NCI-H460 (cell line): Measurements from ENCODE around the gene SPTSSB. TPM values are rescaled to one million over a fixed set of nuclear protein-coding genes. Genes with fewer than 3 reads are reported as not detected.

Experiments
- DNase-seq: peaks from one replicate; pipeline ENCODE4 v3.0.0-alpha.2; 2016; ENCODE audit warnings: low read depth; ENCODE audit errors: extremely low read depth
- total RNA-seq: library from RNA; depleted of rRNA; stranded (reverse); fragments of >200 nt; shearing (Covaris generic); gene quantifications from 2 replicates; pipeline ENCODE4 v1.2.3, GENCODE V29; 2014

The SPTSSB gene
- total RNA-seq, 1 experiment from 2014 or later = not detected

DNA sequence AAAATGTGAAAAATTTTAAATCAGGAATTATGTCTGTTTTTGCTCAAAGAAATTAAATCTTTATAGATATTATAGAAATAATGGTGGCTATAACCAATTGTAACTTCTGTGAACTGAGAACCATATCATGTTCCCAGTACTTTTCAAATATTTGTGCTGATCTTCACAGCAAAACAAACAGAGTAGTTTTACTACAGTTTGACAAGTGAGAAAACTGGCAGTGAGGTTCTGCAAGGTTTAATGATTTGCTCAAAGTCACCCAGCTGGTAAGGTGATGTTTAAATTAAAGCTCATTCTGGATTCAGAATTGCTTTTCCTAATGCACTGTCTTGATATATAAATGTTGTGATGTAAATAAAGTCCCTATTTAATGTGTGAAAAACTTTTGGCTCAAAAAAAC, 22.0 kb upstream of the SPTSSB start:
- DNase-seq = no peak

DNA sequence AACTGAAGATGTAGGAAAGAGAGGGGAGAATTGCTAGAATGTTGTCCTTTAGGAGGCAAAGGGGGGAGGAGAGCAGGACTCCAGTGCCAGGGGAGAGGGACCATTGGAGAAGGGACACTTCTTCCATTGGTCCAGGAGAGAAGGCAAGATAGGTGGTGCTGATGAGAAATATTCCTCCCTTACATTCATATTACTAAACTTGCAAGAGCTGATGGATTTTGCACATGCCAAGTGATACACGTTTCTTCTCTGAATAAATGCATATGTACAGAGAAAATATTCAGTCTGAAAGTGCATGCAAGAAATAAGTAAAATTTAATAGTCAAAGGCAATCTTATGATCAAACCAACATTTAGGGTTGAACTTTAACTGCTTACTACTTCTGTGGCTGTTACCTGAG, 21.5 kb upstream of the SPTSSB start:
- no peak for DNase-seq

DNA sequence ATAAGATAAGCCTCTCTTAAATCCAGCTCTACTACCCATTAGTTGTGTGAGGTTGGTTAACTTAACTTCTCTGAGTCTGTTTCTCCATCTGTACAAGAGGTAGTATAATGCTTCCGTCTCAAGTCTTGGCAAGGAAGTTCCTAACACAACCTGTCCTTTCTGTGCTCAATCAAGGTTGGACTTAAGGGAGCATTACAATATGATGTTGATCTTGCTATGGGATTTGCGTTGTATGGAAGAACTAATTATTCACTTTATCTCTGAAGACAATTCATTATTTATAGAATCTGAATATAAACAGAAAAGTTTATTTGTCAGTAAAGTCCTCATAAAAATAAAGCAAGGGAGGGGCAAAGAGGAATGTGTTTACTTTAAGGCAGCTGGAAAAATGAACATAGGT, 18.9 kb upstream of the SPTSSB start:
- no peak for DNase-seq

DNA sequence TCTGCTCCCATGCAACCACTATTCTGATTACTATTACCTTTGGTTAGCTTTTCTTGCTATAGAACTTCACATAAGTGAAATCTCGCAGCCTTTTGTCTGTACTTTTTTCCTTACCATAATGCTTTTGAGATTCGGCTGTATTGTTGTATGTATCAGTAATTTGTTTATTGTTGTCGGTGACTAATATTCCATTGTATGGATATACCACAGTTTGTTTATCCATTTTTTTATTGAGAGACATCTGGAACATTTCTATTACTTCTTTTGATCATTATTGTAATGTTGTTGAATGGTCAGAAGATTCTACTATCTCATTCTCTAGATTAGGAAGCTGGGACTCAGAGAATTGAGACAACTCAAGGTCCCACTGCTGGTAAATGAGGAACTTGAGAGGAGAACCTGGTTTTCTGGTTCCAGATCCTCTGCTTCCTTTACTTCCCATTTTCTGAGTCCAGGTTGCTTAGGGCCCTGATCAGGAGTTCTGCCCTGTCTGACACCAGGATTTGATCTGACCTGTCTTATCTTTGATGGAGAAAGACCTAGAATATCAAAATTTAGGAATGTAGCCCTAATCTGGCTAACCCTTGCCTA, 18.2 kb upstream of the SPTSSB start:
- no peak for DNase-seq

DNA sequence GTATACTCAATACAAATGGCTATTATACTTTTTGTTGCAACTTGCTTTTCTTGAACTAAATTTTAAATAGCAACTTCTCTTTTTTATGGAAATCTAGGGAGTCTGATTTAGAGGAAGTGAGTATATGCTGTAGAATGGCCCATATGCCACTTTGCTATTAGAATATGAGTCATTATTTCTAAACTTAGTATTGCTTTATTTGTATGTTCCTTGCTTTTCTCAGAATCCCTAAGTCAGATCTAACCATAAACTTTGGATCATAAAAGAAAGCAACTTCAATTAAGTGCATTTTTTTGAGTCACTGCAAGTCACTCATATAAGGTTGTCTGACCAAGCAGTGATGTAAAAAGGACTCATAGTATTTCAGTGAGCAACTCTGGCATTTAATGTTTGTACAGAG, 17.5 kb upstream of the SPTSSB start:
- no peak for DNase-seq

DNA sequence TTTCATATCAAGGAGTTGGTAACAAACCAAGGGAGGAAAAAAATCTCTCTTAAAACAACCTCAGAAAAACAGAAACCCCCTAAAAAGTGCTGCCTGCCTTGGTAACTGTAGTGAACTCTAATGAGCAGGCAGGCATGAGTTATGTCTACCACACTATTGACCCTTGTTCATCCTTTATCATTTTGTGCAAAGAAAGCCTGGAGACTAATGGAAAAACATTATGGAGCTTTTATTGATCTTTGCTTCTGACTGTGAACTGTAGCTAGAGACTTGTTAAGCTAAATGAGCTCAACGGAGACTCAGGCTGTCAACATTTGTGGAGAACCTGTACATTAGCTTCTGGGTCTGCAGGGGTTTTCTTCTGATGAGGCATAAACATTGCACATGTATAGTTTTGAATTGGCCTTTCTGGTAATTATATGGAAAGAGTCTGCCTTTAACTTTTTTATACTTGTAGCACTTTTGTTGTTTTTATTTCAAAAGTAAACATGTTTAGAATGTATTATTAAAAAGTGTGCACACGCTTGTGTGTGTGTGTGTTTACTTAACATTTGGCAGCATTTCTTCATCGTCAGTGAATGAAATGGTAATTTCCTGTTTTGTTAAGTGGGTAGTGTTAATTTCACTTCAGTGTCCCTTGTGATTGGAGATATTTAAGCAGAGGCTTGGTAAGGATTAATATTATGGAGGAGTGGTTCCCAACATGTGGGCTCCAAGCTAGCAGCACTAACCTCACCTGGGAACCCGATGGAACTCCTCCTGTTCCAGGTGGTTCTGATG, 15.9 kb upstream of the SPTSSB start:
- no peak for DNase-seq

DNA sequence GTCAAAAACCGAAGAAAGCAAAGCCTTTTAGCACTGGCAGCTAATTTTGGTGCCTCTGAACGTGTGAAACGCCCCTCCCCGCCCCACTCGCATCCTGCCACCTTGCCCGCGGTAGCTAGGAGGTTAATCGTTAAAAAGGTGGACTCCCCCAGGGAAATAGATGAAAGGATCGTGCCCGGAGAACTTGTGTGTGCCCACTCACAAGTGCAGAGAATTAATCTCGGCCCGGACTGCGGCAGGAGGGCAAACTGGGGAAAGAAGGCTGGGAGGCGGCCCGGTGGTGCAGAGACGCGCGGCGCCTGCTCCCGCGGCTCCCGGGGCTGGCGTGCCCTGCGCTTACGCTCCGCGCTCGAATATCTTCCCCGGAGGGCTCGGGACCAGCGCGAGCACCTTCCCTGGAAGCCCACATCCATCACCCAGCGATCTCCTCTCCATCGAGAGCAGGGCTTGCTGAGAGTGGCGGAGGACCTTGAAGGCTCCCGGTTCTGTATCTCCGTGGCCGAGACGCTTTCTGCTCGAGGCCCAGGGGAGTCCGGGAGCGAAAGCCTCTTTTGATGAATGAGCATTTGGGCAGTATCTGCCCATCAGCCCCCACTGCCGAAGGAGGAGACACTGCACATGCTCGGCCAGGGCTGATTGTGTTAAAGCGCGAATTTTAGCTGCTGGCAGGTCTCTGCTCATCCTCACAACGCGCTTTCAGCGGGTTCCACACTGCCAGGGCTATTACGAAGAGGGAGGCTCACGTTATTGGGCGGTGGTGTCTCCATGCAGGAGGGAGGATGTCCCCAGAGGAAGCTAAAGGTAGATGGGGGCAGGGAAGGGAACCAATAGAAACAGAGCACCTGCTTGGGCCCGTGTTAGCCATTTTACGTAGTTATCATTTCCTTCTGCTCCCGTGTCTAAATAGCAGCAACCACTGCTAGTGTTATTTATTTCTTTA, 1.3 kb upstream of the SPTSSB start:
- DNase-seq = no peak

DNA sequence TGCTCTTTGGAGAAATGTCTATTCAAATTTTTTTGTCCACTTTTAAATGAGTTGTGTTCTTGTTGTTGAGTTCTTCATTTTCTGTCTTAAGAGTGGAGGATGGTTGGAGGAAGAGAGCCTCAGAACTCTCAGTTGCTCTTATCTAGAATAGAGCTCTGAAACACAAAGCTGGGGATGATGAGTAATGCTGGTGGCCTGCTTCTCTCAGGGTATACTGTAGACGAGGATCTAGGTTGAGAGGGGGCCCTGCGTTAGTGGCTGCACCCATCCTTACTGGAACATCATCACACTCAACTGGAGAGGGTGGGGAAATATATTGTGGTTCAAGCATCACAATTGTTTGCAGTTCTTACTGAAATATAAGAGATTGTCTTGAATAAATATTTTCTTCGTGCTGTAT, 1.8 kb downstream of the SPTSSB start:
- DNase-seq = no peak

DNA sequence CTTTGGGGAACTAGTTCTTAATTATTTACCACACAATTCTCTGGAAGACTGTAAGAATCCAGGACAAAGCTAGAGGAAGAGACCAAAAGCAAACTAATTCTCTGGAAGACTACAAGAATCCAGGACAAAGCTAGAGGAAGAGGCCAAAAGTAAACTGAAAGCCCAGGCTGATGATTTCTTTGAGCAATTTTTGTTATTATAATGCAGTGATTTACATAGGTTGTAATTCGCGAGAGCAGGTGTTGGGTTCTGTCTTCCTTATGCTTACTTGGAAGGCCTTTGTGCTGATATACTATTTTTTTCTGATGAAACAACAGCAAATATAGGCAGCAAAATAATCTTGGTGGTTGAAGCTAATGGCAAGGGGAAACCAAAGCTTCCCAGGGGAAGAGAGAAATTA, 5.2 kb downstream of the SPTSSB start:
- DNase-seq = no peak

DNA sequence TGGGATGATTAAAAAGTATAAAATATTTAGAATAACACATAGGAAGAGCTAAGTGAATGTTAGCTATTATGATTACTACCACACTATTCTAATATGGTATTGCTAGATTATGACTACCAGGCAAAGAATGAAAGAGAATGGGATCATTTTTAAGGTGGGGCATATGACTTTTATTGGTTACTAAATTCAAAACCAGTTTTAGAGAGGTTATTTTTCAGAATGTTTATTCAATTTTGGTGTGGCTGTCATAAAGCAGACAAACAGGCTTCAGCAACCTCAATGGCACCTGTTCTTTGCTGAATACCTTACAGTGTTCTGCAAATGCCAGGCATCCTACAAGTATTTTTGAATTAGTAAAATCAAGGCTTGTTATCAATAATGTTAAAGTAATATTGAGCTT, 12.8 kb downstream of the SPTSSB start:
- no peak for DNase-seq

DNA sequence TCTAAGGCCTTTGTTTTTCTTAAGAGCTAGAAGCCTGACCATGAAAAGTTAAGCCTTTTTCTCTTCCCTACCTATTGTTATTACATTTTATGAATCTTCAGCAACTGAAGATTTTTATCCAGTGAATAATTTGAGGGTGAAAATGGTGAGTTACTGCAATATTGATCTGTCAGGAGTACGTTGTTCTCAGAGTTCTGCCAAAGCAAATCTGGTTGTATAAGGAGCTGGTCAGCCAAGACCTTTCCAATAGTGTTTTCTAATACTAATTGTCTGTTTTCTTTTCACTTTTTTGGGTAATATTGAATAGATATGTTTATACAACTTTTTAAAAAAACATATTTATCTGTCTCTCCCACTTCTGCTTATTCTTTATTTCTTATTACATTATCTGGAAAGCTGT, 15.0 kb downstream of the SPTSSB start:
- no peak for DNase-seq

DNA sequence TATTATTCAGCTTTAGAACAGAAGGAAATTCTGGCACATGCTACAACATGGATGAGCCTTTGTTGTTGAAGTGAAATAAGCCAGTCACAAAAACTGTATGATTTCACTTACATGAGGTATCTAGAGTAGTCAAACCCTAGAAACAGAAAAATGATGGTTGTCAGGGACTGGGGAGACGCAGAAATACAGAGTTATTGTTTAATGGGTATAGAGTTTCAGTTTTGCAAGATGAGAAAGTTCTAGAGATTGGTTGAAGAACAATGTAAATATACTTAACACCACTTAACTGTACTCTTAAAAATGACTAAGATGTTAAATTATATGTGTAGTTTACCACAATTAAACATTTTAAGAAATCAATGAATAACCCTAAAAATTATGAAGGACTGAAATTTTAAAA, 15.8 kb downstream of the SPTSSB start:
- no peak for DNase-seq

DNA sequence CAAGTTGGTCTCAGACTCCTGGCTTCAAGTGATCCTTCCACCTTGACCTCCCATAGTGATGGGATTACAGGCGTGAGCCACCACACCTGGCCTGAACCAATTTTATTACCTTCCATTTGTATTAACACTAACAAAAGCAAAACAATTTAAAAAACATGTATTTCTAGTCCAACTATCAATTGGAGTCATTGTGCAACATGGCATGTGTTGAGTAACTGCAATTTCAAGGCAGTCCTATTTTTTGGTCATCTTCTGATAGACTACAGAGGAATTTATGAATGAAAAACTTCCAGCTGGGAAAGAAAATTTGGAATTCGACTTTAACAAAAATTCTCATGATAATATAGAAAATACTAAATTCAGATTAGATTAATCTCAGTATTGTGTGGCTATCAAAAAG, 16.8 kb downstream of the SPTSSB start:
- no peak for DNase-seq

DNA sequence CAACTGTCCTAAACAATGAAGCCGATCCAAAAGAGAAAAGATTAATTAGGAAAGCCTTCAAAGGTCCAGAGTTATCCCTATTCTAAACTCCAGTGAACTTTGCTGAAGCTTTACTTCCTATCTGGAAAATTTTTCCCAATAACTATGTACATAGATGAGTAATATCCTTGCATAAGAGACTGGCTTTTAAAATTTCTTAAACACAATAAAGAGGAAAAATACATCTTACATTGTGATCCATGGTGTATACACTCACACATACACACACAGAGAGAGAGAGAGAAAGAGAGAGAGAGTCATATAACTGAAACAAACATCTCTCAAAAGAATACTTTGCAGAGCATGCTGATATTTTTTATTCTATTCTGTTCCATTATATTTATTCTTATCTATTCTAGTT, 20.0 kb downstream of the SPTSSB start:
- no peak for DNase-seq

DNA sequence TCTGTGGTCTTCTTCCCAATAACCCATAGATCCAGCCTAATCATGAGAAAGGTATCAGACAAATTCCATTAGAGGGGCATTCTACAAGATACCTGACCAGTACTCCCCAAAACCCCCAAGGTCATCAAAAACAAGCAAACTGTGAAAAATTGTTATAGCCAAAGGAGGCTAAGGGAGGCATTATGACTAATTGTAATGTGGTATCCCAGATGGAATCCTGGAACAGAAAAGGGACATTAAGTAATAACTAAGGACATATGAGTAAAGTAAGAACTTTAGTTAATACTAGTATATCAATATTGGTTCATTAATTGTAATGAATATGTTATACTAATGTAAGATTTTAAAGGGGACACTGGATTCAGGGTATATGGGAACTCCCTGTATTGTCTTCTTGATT, 20.4 kb downstream of the SPTSSB start:
- no peak for DNase-seq

DNA sequence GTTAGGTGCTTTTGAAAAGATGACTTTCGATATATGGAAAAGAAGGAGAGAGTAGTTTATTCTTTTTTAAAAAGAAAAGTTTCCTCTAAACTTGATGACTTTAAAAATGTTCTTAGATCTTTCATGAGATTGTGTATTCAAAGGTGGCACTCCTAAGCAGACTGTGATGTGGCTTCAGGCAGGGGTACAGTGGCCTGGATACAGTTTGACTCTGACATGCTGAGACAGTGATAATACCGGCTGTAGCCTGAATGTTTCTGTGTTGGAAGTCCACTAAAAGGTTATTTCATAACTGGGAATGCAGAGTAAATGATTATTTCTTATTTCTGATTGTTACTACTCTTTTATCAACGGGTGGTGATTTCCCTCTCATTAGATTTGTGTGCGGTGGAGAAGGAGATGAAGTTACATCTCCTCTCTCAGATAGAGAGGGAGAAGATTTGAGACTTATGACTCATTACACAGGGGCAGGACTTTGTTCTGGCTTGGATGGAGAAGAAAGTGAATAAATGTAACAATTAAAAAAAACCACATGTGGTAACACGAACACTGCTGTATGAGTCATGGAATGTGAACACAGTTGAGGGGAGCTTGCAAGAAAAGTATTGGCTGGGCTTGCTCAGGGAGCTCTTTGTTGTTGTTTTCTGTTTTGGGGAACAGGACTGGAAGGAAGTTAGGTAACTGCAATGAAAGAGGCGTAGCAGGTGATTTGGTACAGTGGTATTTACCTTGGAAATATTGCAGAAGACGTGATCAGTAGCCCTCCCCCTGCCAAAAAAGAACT, 21.6 kb downstream of the SPTSSB start:
- DNase-seq = no peak

DNA sequence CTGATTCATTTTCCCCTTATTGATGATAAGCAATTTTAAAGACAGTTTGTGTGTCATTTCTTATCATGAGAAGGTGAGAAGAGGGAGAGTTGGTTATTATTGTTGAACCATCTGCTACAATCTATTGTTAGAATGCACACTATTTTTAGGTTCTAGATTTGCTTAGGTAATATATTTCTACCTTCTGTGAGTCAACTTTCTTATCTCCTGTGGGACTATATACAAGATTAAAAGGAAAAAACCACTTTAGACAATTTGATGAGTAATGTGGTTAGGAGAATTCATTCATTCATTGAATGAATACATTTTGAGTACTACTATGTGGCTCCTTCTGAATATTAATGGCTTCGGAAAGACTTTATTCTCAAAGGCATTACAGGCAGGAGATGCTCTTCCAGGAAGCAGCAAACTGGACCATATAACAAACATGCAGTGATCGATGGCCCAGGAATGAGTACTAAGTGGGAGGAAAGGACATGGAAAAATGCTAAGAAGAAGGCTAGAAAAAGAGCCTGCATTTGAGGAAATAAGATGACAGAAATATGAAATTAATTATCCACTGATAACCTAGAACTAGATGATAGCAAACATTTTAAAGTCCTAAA, 22.4 kb downstream of the SPTSSB start:
- DNase-seq = no peak

DNA sequence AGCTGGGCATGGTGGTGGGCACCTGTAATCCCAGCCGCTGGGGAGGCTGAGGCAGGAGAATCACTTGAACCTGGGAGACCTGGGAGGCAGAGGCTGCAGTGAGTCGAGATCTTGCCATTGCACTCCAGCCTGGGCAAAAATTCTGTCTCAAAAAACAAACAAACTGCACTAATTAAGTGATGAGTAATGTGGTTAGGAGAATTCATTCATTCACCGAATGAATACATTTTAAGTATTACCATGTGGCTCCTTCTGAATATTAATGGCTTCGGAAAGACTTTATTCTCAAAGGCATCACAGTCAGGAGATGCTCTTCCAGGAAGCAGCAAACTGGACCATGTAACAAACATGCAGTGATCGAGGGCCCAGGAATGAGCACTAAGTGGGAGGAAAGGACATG, 23.6 kb downstream of the SPTSSB start:
- DNase-seq = no peak

DNA sequence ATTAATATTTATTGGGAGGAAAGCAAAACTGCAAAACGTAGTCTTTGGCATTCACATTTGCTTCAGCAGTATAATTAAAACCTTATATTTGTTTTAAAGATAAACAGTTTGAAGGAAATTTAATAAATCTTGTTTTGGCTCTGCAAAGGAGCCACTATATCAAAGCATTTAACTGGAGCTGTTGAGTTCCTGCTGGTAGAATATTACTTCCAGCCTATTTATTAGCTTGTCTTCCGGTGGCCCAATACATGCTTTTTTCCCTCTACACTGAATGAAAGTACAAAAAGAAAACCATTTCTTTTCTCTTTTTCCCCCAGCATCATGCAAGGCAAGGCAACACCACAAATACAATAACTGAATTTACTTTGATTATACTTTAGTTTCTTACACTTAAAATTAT, 26.3 kb downstream of the SPTSSB start:
- no peak for DNase-seq

DNA sequence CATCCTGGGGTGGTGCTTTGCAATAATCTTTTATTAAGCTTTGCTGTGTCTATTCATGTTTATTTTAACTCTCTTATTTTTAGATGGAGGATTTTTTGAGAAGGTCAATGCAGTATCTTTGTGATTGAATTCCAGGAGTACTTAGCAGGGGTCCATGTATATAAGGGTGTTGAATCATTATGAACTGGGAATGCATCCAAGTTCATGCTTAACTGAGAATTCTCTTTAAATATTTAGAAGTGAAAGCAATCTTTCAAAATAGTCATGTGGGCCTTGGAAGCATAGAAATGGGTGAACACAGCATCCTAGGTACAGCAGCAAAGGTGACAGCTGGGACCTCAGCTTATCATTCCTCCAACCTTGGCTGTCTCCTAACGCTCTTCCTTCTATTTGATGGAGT, 27.3 kb downstream of the SPTSSB start:
- DNase-seq = no peak
